Measurements from ENCODE around the gene ASCL4.

DNA sequence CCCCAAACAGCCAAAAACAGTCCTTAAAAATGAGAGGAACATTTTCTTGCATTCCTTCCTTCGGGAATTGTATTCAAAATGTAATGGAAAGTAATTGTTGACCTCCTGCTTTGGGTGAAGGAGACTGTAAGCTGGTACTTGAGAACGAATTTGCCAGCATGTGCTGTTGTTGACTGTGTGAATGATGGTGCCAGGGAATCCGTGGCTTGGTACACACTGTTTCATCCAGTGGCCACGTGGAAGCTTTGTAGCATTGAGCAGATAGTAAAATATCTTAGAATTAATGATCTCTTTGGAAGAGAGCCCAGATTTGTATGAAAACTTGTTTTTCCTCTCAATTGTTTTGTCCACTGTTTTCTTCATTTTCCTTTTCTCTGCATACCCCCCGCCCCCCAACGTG, 1.7 kb downstream of the ASCL4 start:
- TF ChIP-seq POLR2AphosphoS5 (IDR thresholded peaks at IDR 0.05) = no peak
- no peak for TF ChIP-seq EP300 (IDR thresholded peaks at IDR 0.05)
- TF ChIP-seq POLR2A (IDR thresholded peaks at IDR 0.05) = no peak
- TF ChIP-seq, protein P1, sequence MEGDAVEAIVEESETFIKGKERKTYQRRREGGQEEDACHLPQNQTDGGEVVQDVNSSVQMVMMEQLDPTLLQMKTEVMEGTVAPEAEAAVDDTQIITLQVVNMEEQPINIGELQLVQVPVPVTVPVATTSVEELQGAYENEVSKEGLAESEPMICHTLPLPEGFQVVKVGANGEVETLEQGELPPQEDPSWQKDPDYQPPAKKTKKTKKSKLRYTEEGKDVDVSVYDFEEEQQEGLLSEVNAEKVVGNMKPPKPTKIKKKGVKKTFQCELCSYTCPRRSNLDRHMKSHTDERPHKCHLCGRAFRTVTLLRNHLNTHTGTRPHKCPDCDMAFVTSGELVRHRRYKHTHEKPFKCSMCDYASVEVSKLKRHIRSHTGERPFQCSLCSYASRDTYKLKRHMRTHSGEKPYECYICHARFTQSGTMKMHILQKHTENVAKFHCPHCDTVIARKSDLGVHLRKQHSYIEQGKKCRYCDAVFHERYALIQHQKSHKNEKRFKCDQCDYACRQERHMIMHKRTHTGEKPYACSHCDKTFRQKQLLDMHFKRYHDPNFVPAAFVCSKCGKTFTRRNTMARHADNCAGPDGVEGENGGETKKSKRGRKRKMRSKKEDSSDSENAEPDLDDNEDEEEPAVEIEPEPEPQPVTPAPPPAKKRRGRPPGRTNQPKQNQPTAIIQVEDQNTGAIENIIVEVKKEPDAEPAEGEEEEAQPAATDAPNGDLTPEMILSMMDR (IDR thresholded peaks at IDR 0.05) = no peak
